Measurements from ENCODE around the gene COL13A1.

GRCh38 chr10:69761320-69761719 is 40.4 kb upstream of the COL13A1 start:
- TF ChIP-seq CTCF (IDR thresholded peaks at IDR 0.05 in 8 of 11, conservative IDR thresholded peaks at IDR 0.05 in 3 of 11) = no peak
- no peak for TF ChIP-seq POLR2A (IDR thresholded peaks at IDR 0.05)
